Ishikawa (cell line): ENCODE measurements around the gene DUS2.

Experiments used
- CEBPB ChIP-seq: IDR thresholded peaks from 2 replicates; pipeline ENCODE4 v1.6.1; 2012
- CREB1 ChIP-seq: IDR thresholded peaks from 2 replicates; pipeline ENCODE4 v1.6.1; 2012; ENCODE audit warnings: low read depth
- EP300 ChIP-seq: IDR thresholded peaks from 2 replicates; pipeline ENCODE4 v1.6.1; 2012; ENCODE audit warnings: borderline replicate concordance
- NFIC ChIP-seq: IDR thresholded peaks from 2 replicates; pipeline ENCODE4 v1.6.1; 2012
- RAD21 ChIP-seq: IDR thresholded peaks from 2 replicates; pipeline ENCODE4 v1.6.1; 2012; ENCODE audit warnings: low read depth
- TAF1 ChIP-seq: IDR thresholded peaks from 2 replicates; pipeline ENCODE4 v1.6.1; 2012; ENCODE audit warnings: low read depth, mild to moderate bottlenecking
- TCF12 ChIP-seq: IDR thresholded peaks from 2 replicates; pipeline ENCODE4 v1.6.1; 2012; ENCODE audit warnings: low read depth
- TEAD4 ChIP-seq: IDR thresholded peaks from 2 replicates; pipeline ENCODE4 v1.6.1; 2012
- TF ChIP-seq, protein P1 (sequence below): IDR thresholded peaks from 2 replicates; pipeline ENCODE4 v1.6.1; 2012

The DUS2 gene

GRCh38 chr16:68128577-68129305 is 105.7 kb downstream of the DUS2 start:
- no peak for TF ChIP-seq CREB1
- no peak for TF ChIP-seq TAF1
- no peak for TF ChIP-seq EP300
- TF ChIP-seq TEAD4, result peak; percentile 69
- TF ChIP-seq TCF12, result no peak
- TF ChIP-seq RAD21, result no peak
- TF ChIP-seq NFIC, result peak; percentile 77
- TF ChIP-seq, protein P1, sequence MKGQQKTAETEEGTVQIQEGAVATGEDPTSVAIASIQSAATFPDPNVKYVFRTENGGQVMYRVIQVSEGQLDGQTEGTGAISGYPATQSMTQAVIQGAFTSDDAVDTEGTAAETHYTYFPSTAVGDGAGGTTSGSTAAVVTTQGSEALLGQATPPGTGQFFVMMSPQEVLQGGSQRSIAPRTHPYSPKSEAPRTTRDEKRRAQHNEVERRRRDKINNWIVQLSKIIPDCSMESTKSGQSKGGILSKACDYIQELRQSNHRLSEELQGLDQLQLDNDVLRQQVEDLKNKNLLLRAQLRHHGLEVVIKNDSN, result no peak
- no peak for TF ChIP-seq CEBPB
